Endodermal cell (in vitro differentiated cells): Measurements from ENCODE around the gene RPGRIP1. TPM values are rescaled to one million over a fixed set of nuclear protein-coding genes. Genes with fewer than 3 reads are reported as not detected.
A peak's percentile ranks its signal among the peaks of the same experiment; 100 is the strongest.
"Not testable (repeated sequence)": the region's sequence is repeated elsewhere in the genome, so short reads cannot be mapped to it uniquely, and the experiment has no call there.

ENCODE experiments used
- DNase-seq: peaks from one replicate; pipeline ENCODE4 v3.0.0-alpha.2; 2017
- H3K27ac ChIP-seq: 2 replicates; pipeline ENCODE4 v1.5.1; 2013; ENCODE audit warnings: mild to moderate bottlenecking, low read depth, low read length, moderate library complexity
- H3K27me3 ChIP-seq: 2 replicates; pipeline ENCODE4 v1.6.1; 2013; ENCODE audit warnings: mild to moderate bottlenecking, low read length, moderate library complexity; ENCODE audit not compliant: insufficient read depth, control insufficient read depth, poor library complexity, severe bottlenecking
- H3K36me3 ChIP-seq: 2 replicates; pipeline ENCODE4 v1.7.0; 2013; ENCODE audit warnings: mild to moderate bottlenecking, low read length, moderate library complexity; ENCODE audit not compliant: control insufficient read depth, insufficient read depth
- H3K4me1 ChIP-seq: one replicate; pipeline ENCODE4 v1.7.0; 2013; ENCODE audit warnings: low read length; ENCODE audit not compliant: control insufficient read depth, insufficient read depth
- H3K4me3 ChIP-seq: 2 replicates; pipeline ENCODE4 v1.5.1; 2013; ENCODE audit warnings: mild to moderate bottlenecking, low read length, moderate library complexity
- H3K9ac ChIP-seq: 2 replicates; pipeline ENCODE4 v1.6.1; 2013; ENCODE audit warnings: mild to moderate bottlenecking, low read length, moderate library complexity; ENCODE audit not compliant: poor library complexity, severe bottlenecking; ENCODE audit errors: extremely low read depth
- H3K9me3 ChIP-seq: 2 replicates; pipeline ENCODE4 v1.6.1; 2013; ENCODE audit warnings: mild to moderate bottlenecking, low read length, moderate library complexity; ENCODE audit not compliant: control insufficient read depth
- H3K27ac Mint-ChIP-seq: 2 replicates; pipeline ENCODE4 v1.8.0; 2020; ENCODE audit warnings: mixed read lengths
- H3K27me3 Mint-ChIP-seq: 2 replicates; pipeline ENCODE4 v1.8.0; 2021; ENCODE audit warnings: mild to moderate bottlenecking, mixed read lengths; ENCODE audit not compliant: insufficient read depth
- H3K36me3 Mint-ChIP-seq: 2 replicates; pipeline ENCODE4 v1.8.0; 2020; ENCODE audit warnings: low read depth, mixed read lengths
- H3K4me1 Mint-ChIP-seq: 2 replicates; pipeline ENCODE4 v1.8.0; 2020; ENCODE audit warnings: mixed read lengths
- H3K4me3 Mint-ChIP-seq: 2 replicates; pipeline ENCODE4 v1.8.0; 2020; ENCODE audit warnings: mild to moderate bottlenecking, moderate library complexity, mixed read lengths
- H3K9me3 Mint-ChIP-seq: 2 replicates; pipeline ENCODE4 v1.8.0; 2020; ENCODE audit warnings: mild to moderate bottlenecking, mixed read lengths
- whole genome bisulfite sequencing, 2 experiments: methylation state at CpG; one replicate each; pipeline versions ENCODE4 v1.1.5 to v1.1.7; 2013; ENCODE audit warnings: missing lambda C conversion rate in 2 of 2, mixed read lengths in 1 of 2; ENCODE audit not compliant: insufficient coverage in 1 of 2, insufficient read length in 1 of 2; 5-methylcytosine and 5-hydroxymethylcytosine counted together
- total RNA-seq, 2 donors: library from RNA; stranded (reverse); fragmentation: NEBNext Ultra II Directional in 1 of 2; extraction: Animal tissue kit (Norgen Biotek cat#: 25700) in 1 of 2; gene quantifications; 2 replicates in 1 of 2; 3 replicates in 1 of 2; pipeline ENCODE4 v1.2.1, GENCODE V29; 2021
- TF ChIP-seq, protein P1 (sequence below): fragments of 200-600 bp; sonication (generic); conservative IDR thresholded peaks from 2 replicates; pipeline ENCODE4 v1.5.0; 2021; ENCODE audit warnings: antibody characterized with exemption, mild to moderate bottlenecking

The RPGRIP1 gene
- total RNA-seq, 2 donors from 2014 or later: 0.29 TPM; not detected in 1

DNA sequence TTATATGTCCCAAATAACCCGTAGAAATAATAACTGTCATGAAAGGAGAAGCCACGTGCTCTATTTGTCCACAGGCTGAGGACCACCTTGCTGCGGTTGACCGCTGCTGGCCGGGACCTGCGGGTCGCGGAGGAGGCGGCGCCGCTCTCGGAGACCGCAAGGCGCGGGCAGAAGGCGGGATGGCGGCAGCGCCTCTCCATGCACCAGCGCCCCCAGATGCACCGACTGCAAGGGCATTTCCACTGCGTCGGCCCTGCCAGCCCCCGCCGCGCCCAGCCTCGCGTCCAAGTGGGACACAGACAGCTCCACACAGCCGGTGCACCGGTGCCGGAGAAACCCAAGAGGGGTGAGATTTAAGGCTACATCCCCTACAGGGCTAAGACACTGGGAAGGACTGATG is 21.0 kb downstream of the RPGRIP1 start:
- Histone ChIP-seq H3K9me3 (no peaks in the 10 kb centered on the region), H3K4me1 (no peaks in the 10 kb centered on the region), H3K4me3 (peak overlapping the region; percentile 71), H3K27ac (no peak overlapping the region), H3K9ac (peak overlapping the region; percentile 13), H3K36me3 (no peaks in the 10 kb centered on the region), H3K27me3 (peaks cover 5% of the 10 kb centered on the region)
- Mint-ChIP-seq H3K27me3 (peaks cover 20% of the 10 kb centered on the region), H3K4me3 (peak overlapping the region; percentile 45), H3K27ac (no peak overlapping the region), H3K9me3 (no peaks in the 10 kb centered on the region), H3K36me3 (no peaks in the 10 kb centered on the region), H3K4me1 (peaks cover 10% of the 10 kb centered on the region)
- peak; percentile 84 for DNase-seq
- 8 to 13% methylated on average over 11 to 30 of the region's 30 CpGs for WGBS, 2 experiments
- TF ChIP-seq, protein P1, sequence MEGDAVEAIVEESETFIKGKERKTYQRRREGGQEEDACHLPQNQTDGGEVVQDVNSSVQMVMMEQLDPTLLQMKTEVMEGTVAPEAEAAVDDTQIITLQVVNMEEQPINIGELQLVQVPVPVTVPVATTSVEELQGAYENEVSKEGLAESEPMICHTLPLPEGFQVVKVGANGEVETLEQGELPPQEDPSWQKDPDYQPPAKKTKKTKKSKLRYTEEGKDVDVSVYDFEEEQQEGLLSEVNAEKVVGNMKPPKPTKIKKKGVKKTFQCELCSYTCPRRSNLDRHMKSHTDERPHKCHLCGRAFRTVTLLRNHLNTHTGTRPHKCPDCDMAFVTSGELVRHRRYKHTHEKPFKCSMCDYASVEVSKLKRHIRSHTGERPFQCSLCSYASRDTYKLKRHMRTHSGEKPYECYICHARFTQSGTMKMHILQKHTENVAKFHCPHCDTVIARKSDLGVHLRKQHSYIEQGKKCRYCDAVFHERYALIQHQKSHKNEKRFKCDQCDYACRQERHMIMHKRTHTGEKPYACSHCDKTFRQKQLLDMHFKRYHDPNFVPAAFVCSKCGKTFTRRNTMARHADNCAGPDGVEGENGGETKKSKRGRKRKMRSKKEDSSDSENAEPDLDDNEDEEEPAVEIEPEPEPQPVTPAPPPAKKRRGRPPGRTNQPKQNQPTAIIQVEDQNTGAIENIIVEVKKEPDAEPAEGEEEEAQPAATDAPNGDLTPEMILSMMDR: peak; percentile 56

DNA sequence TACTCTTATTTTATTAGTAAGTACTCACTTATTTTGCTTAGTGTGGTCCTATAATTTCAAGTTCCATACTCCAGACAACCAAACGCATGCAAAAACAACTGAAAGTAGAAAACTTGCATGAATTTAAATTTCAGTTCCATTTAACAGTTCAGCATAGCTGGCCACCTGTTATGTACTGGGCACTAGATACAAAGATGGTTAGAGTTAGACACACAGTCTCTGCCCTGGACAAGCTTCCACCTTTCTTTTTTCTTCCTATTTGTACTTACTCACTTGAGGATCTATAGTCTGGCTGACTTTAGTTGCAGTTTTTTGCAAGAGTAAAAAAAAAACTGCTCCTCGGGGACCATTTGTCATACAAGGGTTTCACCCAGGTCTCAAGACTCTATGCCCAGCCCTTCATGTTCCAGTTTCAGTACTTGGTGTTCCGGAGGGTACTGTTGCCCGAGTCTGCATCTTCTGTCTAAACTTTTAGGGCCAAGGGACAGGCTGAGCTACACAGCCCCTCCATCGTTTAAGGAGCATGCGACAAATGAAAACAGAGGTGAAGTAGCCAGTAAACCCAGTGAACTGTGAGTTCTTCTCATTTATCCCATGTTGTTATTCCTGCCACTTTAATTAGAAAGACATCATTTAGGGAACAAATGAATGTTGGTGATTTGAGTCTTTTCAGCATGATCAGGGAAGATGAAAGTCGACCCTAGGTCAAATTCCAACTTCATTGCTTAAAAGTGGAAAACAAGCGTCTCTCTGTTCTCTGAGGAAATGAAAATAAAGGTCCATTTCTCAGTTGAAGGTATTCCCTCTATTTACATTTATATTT is 22.3 kb downstream of the RPGRIP1 start:
- WGBS, 2 experiments: 94 to 96% methylated on average over 7 to 8 of the region's 8 CpGs

DNA sequence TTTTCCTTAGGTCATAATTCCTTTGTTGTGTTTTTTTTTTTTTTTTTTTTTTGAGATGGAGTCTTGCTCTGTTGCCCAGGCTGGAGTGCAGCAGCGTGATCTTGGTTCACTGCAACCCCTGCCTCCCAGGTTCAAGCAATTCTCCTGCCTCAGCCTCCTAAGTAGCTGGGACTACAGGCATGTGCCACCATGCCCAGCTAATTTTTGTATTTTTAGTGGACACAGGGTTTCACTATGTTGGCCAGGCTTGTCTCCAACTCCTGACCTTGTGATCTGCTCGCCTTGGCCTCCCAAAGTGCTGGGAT is 22.9 kb downstream of the RPGRIP1 start:
- not testable (repeated sequence) for DNase-seq

More for the DNA sequence above, 22.3 kb downstream of the RPGRIP1 start:
- DNase-seq: no peak
- H3K9ac ChIP-seq: no peak overlapping the region
- no peak overlapping the region for H3K27ac ChIP-seq
- peaks cover 5% of the 10 kb centered on the region for H3K27me3 ChIP-seq
- Mint-ChIP-seq H3K4me3 (no peak overlapping the region), H3K27me3 (peaks cover 20% of the 10 kb centered on the region), H3K4me1 (peaks cover 10% of the 10 kb centered on the region), H3K9me3 (no peaks in the 10 kb centered on the region), H3K36me3 (no peaks in the 10 kb centered on the region), H3K27ac (no peak overlapping the region)
- H3K4me1 ChIP-seq: no peaks in the 10 kb centered on the region
- no peaks in the 10 kb centered on the region for H3K36me3 ChIP-seq
- TF ChIP-seq, protein P1: no peak
- no peaks in the 10 kb centered on the region for H3K9me3 ChIP-seq
- H3K4me3 ChIP-seq: no peak overlapping the region

More for the DNA sequence above, 22.9 kb downstream of the RPGRIP1 start:
- H3K4me3 ChIP-seq, H3K4me3 Mint-ChIP-seq, H3K27ac ChIP-seq, H3K9me3 Mint-ChIP-seq, H3K36me3 Mint-ChIP-seq, H3K4me1 ChIP-seq, H3K9me3 ChIP-seq, H3K27ac Mint-ChIP-seq, H3K27me3 ChIP-seq, H3K9ac ChIP-seq, H3K36me3 ChIP-seq: not testable (repeated sequence)
- peaks cover 19% of the 10 kb centered on the region for H3K27me3 Mint-ChIP-seq
- WGBS, 2 experiments: 91 to 94% methylated on average over 2 of the region's 2 CpGs
- H3K4me1 Mint-ChIP-seq: peaks cover 12% of the 10 kb centered on the region
